Measurements from ENCODE around the gene NT5DC3. TPM values are rescaled to one million over a fixed set of nuclear protein-coding genes. Genes with fewer than 3 reads are reported as not detected.

Gene NT5DC3
- total and polyA plus RNA-seq, 2 of the 13 experiments (the other 11 are each of a cell fraction or from before 2014, with no cell fraction given), result 3.2 to 6.6 TPM

GRCh38 chr12:103841690-103842584 lies 903 bp upstream of the NT5DC3 start (continued):
- no peak for TF ChIP-seq GABPA (IDR thresholded peaks at IDR 0.05; ENCODE audit: low read depth, low read length)
- no peak for TF ChIP-seq GABPA (CRISPR knock-in tag; IDR thresholded peaks at IDR 0.05; ENCODE audit: low read depth)
- TF ChIP-seq ZBTB37 (CRISPR knock-in tag; IDR thresholded peaks at IDR 0.05), result no peak
- no peak for TF ChIP-seq HNF1A (IDR thresholded peaks at IDR 0.05; ENCODE audit: low read depth)
- 0 out of 2 replicates have a peak, but pooled peaks have one; percentile 13 for TF ChIP-seq HNF1A (CRISPR knock-in tag; IDR thresholded peaks at IDR 0.05; ENCODE audit: borderline replicate concordance)
- 0 out of 2 replicates have a peak, but pooled peaks have one; percentile 11 for TF ChIP-seq WIZ (CRISPR knock-in tag; IDR thresholded peaks at IDR 0.05)
- no peak for TF ChIP-seq ESRRA (CRISPR knock-in tag; IDR thresholded peaks at IDR 0.05; ENCODE audit: low read depth)
- peak; percentile 64 for TF ChIP-seq ZNF687 (CRISPR knock-in tag; IDR thresholded peaks at IDR 0.05)
- no peak for TF ChIP-seq HNF4G (IDR thresholded peaks at IDR 0.05; ENCODE audit: borderline replicate concordance, low read depth, low read length)
- no peak for TF ChIP-seq HNF4G (CRISPR knock-in tag; IDR thresholded peaks at IDR 0.05; ENCODE audit: borderline replicate concordance, low read depth)
- TF ChIP-seq SPEN (CRISPR knock-in tag; IDR thresholded peaks at IDR 0.05; ENCODE audit: low read depth), result 0 out of 2 replicates have a peak, but pooled peaks have one; percentile 15
- TF ChIP-seq EEA1 (CRISPR knock-in tag; IDR thresholded peaks at IDR 0.05; ENCODE audit: borderline replicate concordance), result no peak
- no peak for TF ChIP-seq MXD4 (CRISPR knock-in tag; IDR thresholded peaks at IDR 0.05)
- 0 out of 2 replicates have a peak, but pooled peaks have one; percentile 3 for TF ChIP-seq RFXAP (CRISPR knock-in tag; IDR thresholded peaks at IDR 0.05; ENCODE audit: borderline replicate concordance)
- TF ChIP-seq NCOA5 (CRISPR knock-in tag; IDR thresholded peaks at IDR 0.05), result no peak
- TF ChIP-seq ZNF207 (IDR thresholded peaks at IDR 0.05; ENCODE audit: borderline replicate concordance), result no peak
- no peak for TF ChIP-seq HHEX (CRISPR knock-in tag; IDR thresholded peaks at IDR 0.05)

Measured in HepG2 (cell line).